H9 (cell line): ENCODE data around the gene STX10. TPM values are rescaled to one million over a fixed set of nuclear protein-coding genes. Genes with fewer than 3 reads are reported as not detected.

ENCODE experiments used
- DNase-seq: peaks from one replicate; pipeline ENCODE4 v3.0.0-alpha.2; 2017
- H2AFZ ChIP-seq: one replicate; pipeline ENCODE4 v1.6.1; 2013; ENCODE audit warnings: mild to moderate bottlenecking, low read length, control low read depth, moderate library complexity
- H2AK5ac ChIP-seq: 2 replicates; pipeline ENCODE4 v1.6.1; 2013; ENCODE audit warnings: low read length, control low read depth, mixed read lengths; ENCODE audit not compliant: insufficient read length
- H2BK120ac ChIP-seq: one replicate; pipeline ENCODE4 v1.6.1; 2013; ENCODE audit warnings: low read depth, mild to moderate bottlenecking, low read length, control low read depth, inconsistent platforms; ENCODE audit not compliant: poor library complexity, severe bottlenecking
- H2BK12ac ChIP-seq: 2 replicates; pipeline ENCODE4 v1.6.1; 2013; ENCODE audit warnings: low read length, control low read depth, mixed read lengths, low read depth; ENCODE audit not compliant: insufficient read length
- H2BK15ac ChIP-seq: 2 replicates; pipeline ENCODE4 v1.6.1; 2013; ENCODE audit warnings: low read depth, low read length, control low read depth
- H2BK20ac ChIP-seq: one replicate; pipeline ENCODE4 v1.6.1; 2013; ENCODE audit warnings: low read depth, mild to moderate bottlenecking, low read length, control low read depth, inconsistent platforms; ENCODE audit not compliant: poor library complexity, severe bottlenecking
- H2BK5ac ChIP-seq: 2 replicates; pipeline ENCODE4 v1.6.1; 2013; ENCODE audit warnings: low read length, control low read depth, mixed read lengths; ENCODE audit not compliant: insufficient read length
- H3K14ac ChIP-seq: 2 replicates; pipeline ENCODE4 v1.6.1; 2013; ENCODE audit warnings: low read length, control low read depth; ENCODE audit not compliant: insufficient read depth
- H3K18ac ChIP-seq: 2 replicates; pipeline ENCODE4 v1.6.1; 2013; ENCODE audit warnings: low read depth, mild to moderate bottlenecking, mixed read lengths, low read length, control low read depth; ENCODE audit not compliant: insufficient read length
- H3K23ac ChIP-seq: 2 replicates; pipeline ENCODE4 v1.6.1; 2013; ENCODE audit warnings: low read length, control low read depth, mixed read lengths, low read depth; ENCODE audit not compliant: insufficient read length
- H3K23me2 ChIP-seq: 2 replicates; pipeline ENCODE4 v1.6.1; 2013; ENCODE audit warnings: low read depth, mild to moderate bottlenecking, mixed read lengths, low read length, control low read depth; ENCODE audit not compliant: insufficient read length, poor library complexity, severe bottlenecking
- H3K27ac ChIP-seq: 2 replicates; pipeline ENCODE4 v1.5.1; 2013; ENCODE audit warnings: low read length, control low read depth, mixed read lengths, low read depth; ENCODE audit not compliant: insufficient read length
- H3K27me3 ChIP-seq: 2 replicates; pipeline ENCODE4 v1.6.1; 2013; ENCODE audit warnings: low read length, control low read depth, inconsistent platforms; ENCODE audit not compliant: insufficient read depth
- H3K4ac ChIP-seq: 2 replicates; pipeline ENCODE4 v1.6.1; 2013; ENCODE audit warnings: low read depth, mild to moderate bottlenecking, control low read depth, inconsistent platforms, low read length, moderate library complexity
- H3K4me1 ChIP-seq: 2 replicates; pipeline ENCODE4 v1.6.1; 2013; ENCODE audit warnings: low read length, control low read depth, inconsistent platforms; ENCODE audit not compliant: insufficient read depth
- H3K4me2 ChIP-seq: 2 replicates; pipeline ENCODE4 v1.6.1; 2013; ENCODE audit warnings: low read length, control low read depth, mixed read lengths; ENCODE audit not compliant: insufficient read length, insufficient read depth
- H3K56ac ChIP-seq: 2 replicates; pipeline ENCODE4 v1.6.1; 2013; ENCODE audit warnings: low read depth, mild to moderate bottlenecking, mixed read lengths, low read length, control low read depth; ENCODE audit not compliant: insufficient read length
- H3K79me1 ChIP-seq: 2 replicates; pipeline ENCODE4 v1.6.1; 2013; ENCODE audit warnings: low read depth, mild to moderate bottlenecking, moderate library complexity, low read length, control low read depth, inconsistent platforms; ENCODE audit not compliant: insufficient read depth, poor library complexity, severe bottlenecking
- H3K79me2 ChIP-seq: 2 replicates; pipeline ENCODE4 v1.6.1; 2013; ENCODE audit warnings: low read length, control low read depth, inconsistent platforms; ENCODE audit not compliant: insufficient read depth
- H3K9ac ChIP-seq: 2 replicates; pipeline ENCODE4 v1.6.1; 2013; ENCODE audit warnings: low read length, control low read depth, mixed read lengths; ENCODE audit not compliant: insufficient read length; ENCODE audit errors: extremely low read depth
- H3K9me3 ChIP-seq: one replicate; pipeline ENCODE4 v1.6.1; 2013; ENCODE audit warnings: low read depth, low read length, inconsistent platforms; ENCODE audit not compliant: control insufficient read depth
- H3T11ph ChIP-seq: one replicate; pipeline ENCODE4 v1.6.1; 2013; ENCODE audit warnings: mild to moderate bottlenecking, low read length, control low read depth, inconsistent platforms
- H4K20me1 ChIP-seq: one replicate; pipeline ENCODE4 v1.6.1; 2013; ENCODE audit not compliant: control insufficient read depth, insufficient read length, insufficient read depth
- H4K5ac ChIP-seq: 2 replicates; pipeline ENCODE4 v1.6.1; 2013; ENCODE audit warnings: low read depth, mild to moderate bottlenecking, mixed read lengths, low read length, control low read depth; ENCODE audit not compliant: insufficient read length
- H4K8ac ChIP-seq: replicated peaks from 2 replicates; pipeline ENCODE4 v1.6.1; 2013; ENCODE audit warnings: low read length, control low read depth, mixed read lengths, low read depth; ENCODE audit not compliant: insufficient read length
- H4K91ac ChIP-seq: 2 replicates; pipeline ENCODE4 v1.6.1; 2013; ENCODE audit warnings: low read depth, mild to moderate bottlenecking, moderate library complexity, mixed read lengths, low read length, control low read depth; ENCODE audit not compliant: insufficient read length
- H3K27ac Mint-ChIP-seq, 3 experiments: 2 replicates in 2 of 3; 3 replicates in 1 of 3; pipeline ENCODE4 v1.8.0; 2020 to 2021; ENCODE audit warnings: mixed read lengths in 3 of 3, mild to moderate bottlenecking in 1 of 3, moderate library complexity in 1 of 3
- H3K27me3 Mint-ChIP-seq: 2 replicates; pipeline ENCODE4 v1.8.0; 2021; ENCODE audit warnings: low read depth, mild to moderate bottlenecking, moderate library complexity, mixed read lengths
- H3K36me3 Mint-ChIP-seq, 3 experiments: 2 replicates in 2 of 3; 3 replicates in 1 of 3; pipeline ENCODE4 v1.8.0; 2020 to 2021; ENCODE audit warnings: low read depth in 3 of 3, mixed read lengths in 3 of 3; ENCODE audit not compliant: insufficient read depth in 1 of 3
- H3K4me1 Mint-ChIP-seq, 2 experiments: 2 replicates each; pipeline ENCODE4 v1.8.0; 2020; ENCODE audit warnings: mixed read lengths in 2 of 2
- H3K4me3 Mint-ChIP-seq, 2 experiments: 2 replicates in 1 of 2; 3 replicates in 1 of 2; pipeline ENCODE4 v1.8.0; 2020 to 2021; ENCODE audit warnings: mild to moderate bottlenecking in 2 of 2, mixed read lengths in 2 of 2, moderate library complexity in 1 of 2
- H3K9me3 Mint-ChIP-seq, 2 experiments: 2 replicates in 1 of 2; 3 replicates in 1 of 2; pipeline ENCODE4 v1.8.0; 2020; ENCODE audit warnings: mild to moderate bottlenecking in 2 of 2, mixed read lengths in 2 of 2, moderate library complexity in 1 of 2
- WGBS: extraction: QIAGEN DNeasy Blood & Tissue Kit; methylation state at CpG from one replicate; pipeline ENCODE4 v1.1.7; 2013; ENCODE audit warnings: missing lambda C conversion rate, low lambda C conversion rate, mixed read lengths; ENCODE audit not compliant: insufficient read length; ENCODE audit errors: extremely low coverage; 5-methylcytosine and 5-hydroxymethylcytosine counted together
- total RNA-seq: library from RNA; stranded (reverse); gene quantifications from 2 replicates; pipeline ENCODE4 v1.2.1, GENCODE V29; 2021
- TF ChIP-seq, protein P1 (sequence below): fragments of 200-600 bp; sonication (generic); conservative IDR thresholded peaks from 3 replicates; pipeline ENCODE4 v1.8.0; 2021; ENCODE audit warnings: antibody characterized with exemption, mild to moderate bottlenecking

The STX10 gene
- total RNA-seq, 1 experiment from 2014 or later = 39.4 TPM

GRCh38 chr19:13171146-13171545 lies 21.0 kb upstream of the STX10 start:
- no peak overlapping the region for H4K5ac ChIP-seq
- no peak overlapping the region for H2BK12ac ChIP-seq
- Mint-ChIP-seq H3K4me3 (no peak overlapping the region), H3K27ac (0 out of 7 replicates have a peak overlapping the region, but pooled peaks of 1 of the 3 experiments have one; percentile 41), H3K9me3 (no peaks in the 10 kb centered on the region), H3K36me3 (peaks cover 2 to 4% (median 2%) of the 10 kb centered on the region in 3 experiments; a peak in 2 of 7 replicates), H3K4me1 (peaks cover 25 to 27% of the 10 kb centered on the region in 2 experiments), H3K27me3 (no peaks in the 10 kb centered on the region)
- H3K56ac ChIP-seq = no peak overlapping the region
- no peak overlapping the region for H3K23ac ChIP-seq
- no peak overlapping the region for H2AFZ ChIP-seq
- no peak overlapping the region for H3K9ac ChIP-seq
- no peak overlapping the region for H3K14ac ChIP-seq
- no peak overlapping the region for H3K4me2 ChIP-seq
- H3K4me1 ChIP-seq = no peaks in the 10 kb centered on the region; the same call in 1 of the 2 replicates
- H4K91ac ChIP-seq = no peak overlapping the region
- H3K23me2 ChIP-seq = no peaks in the 10 kb centered on the region
- no peaks in the 10 kb centered on the region for H3K79me1 ChIP-seq
- H4K8ac ChIP-seq = no peak overlapping the region
- H2BK20ac ChIP-seq = no peak overlapping the region
- no peak overlapping the region for H2BK15ac ChIP-seq
- H3K27ac ChIP-seq = no peak overlapping the region
- no peaks in the 10 kb centered on the region for H3K27me3 ChIP-seq
- H2BK5ac ChIP-seq = no peak overlapping the region
- no peak overlapping the region for H3K18ac ChIP-seq
- no peaks in the 10 kb centered on the region for H3K9me3 ChIP-seq
- TF ChIP-seq, protein P1, sequence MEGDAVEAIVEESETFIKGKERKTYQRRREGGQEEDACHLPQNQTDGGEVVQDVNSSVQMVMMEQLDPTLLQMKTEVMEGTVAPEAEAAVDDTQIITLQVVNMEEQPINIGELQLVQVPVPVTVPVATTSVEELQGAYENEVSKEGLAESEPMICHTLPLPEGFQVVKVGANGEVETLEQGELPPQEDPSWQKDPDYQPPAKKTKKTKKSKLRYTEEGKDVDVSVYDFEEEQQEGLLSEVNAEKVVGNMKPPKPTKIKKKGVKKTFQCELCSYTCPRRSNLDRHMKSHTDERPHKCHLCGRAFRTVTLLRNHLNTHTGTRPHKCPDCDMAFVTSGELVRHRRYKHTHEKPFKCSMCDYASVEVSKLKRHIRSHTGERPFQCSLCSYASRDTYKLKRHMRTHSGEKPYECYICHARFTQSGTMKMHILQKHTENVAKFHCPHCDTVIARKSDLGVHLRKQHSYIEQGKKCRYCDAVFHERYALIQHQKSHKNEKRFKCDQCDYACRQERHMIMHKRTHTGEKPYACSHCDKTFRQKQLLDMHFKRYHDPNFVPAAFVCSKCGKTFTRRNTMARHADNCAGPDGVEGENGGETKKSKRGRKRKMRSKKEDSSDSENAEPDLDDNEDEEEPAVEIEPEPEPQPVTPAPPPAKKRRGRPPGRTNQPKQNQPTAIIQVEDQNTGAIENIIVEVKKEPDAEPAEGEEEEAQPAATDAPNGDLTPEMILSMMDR = no peak
- H3K4ac ChIP-seq = no peak overlapping the region
- H3K79me2 ChIP-seq = no peaks in the 10 kb centered on the region
- no peak overlapping the region for H3T11ph ChIP-seq
- no peaks in the 10 kb centered on the region for H4K20me1 ChIP-seq
- no CpG with 5 or more reads among the region's 7 CpGs for WGBS
- no peak overlapping the region for H2BK120ac ChIP-seq
- DNase-seq = no peak
- no peak overlapping the region for H2AK5ac ChIP-seq
